SK-N-SH (cell line): ENCODE results near the gene MMAA. TPM values are rescaled to one million over a fixed set of nuclear protein-coding genes. Genes with fewer than 3 reads are reported as not detected.

Source experiments
- CTCF ChIA-PET: fragments of 300-600, 350-600 bp; formaldehyde crosslinking; extraction: SDS; loops from one replicate; lab custom pipeline; 2021; lab: Yijun Ruan, JAX
- POLR2A ChIA-PET: fragments of 350-600 bp; sonication (Branson Sonifier 250); formaldehyde crosslinking; extraction: SDS; loops from one replicate; lab custom pipeline; 2020; ENCODE audit warnings: antibody characterized with exemption, inconsistent platforms; lab: Yijun Ruan, JAX
- DNase-seq: peaks from one replicate; pipeline ENCODE4 v3.0.0; 2012
- H2AFZ ChIP-seq: fragments of 200-600 bp; sonication (generic); 2 replicates; pipeline ENCODE4 v1.8.1; 2016; ENCODE audit warnings: antibody characterized with exemption, mild to moderate bottlenecking, low read depth
- H3F3A ChIP-seq: fragments of 200-600 bp; sonication (generic); replicated peaks from 2 replicates; pipeline ENCODE3; 2016; ENCODE audit warnings: antibody characterized with exemption, mild to moderate bottlenecking; ENCODE audit not compliant: insufficient read depth
- H3K27ac ChIP-seq, 2 experiments: fragments of 200-500 bp in 1 of 2; fragments of 200-600 bp in 1 of 2; sonication (Bioruptor generic) in 1 of 2; sonication (generic), shearing (Covaris generic) in 1 of 2; 2 replicates each; pipeline versions ENCODE4 v1.5.1 to v1.6.1; 2014 to 2016; ENCODE audit warnings: low read depth in 2 of 2, inconsistent platforms in 1 of 2, low read length in 1 of 2, mild to moderate bottlenecking in 1 of 2, mixed read lengths in 1 of 2
- H3K27me3 ChIP-seq: fragments of 200-600 bp; sonication (generic), shearing (Covaris generic); 2 replicates; pipeline ENCODE4 v1.6.1; 2016; ENCODE audit warnings: mixed run types; ENCODE audit not compliant: insufficient read depth
- H3K36me3 ChIP-seq, 2 experiments: fragments of 200-500 bp in 1 of 2; fragments of 200-600 bp in 1 of 2; sonication (Bioruptor generic) in 1 of 2; sonication (generic) in 1 of 2; replicated peaks in 1 of 2; 2 replicates each; pipeline versions ENCODE3 to v1.5.1; 2014 to 2016; ENCODE audit warnings: low read length in 1 of 2, mild to moderate bottlenecking in 1 of 2; ENCODE audit not compliant: insufficient read depth in 2 of 2, control insufficient read depth in 1 of 2
- H3K4me1 ChIP-seq, 2 experiments: fragments of 200-500 bp in 1 of 2; fragments of 200-600 bp in 1 of 2; sonication (Bioruptor generic) in 1 of 2; sonication (generic), shearing (Covaris generic) in 1 of 2; 2 replicates each; pipeline versions ENCODE4 v1.5.1 to v1.6.1; 2014 to 2016; ENCODE audit warnings: low read depth in 1 of 2, low read length in 1 of 2, mixed run types in 1 of 2; ENCODE audit not compliant: insufficient read depth in 2 of 2, control insufficient read depth in 1 of 2
- H3K4me2 ChIP-seq: fragments of 200-600 bp; sonication (generic), shearing (Covaris generic); 2 replicates; pipeline ENCODE4 v1.6.1; 2017; ENCODE audit warnings: mixed run types
- H3K4me3 ChIP-seq, 2 experiments: fragments of 200-500 bp in 1 of 2; fragments of 200-600 bp in 1 of 2; sonication (Bioruptor generic) in 1 of 2; sonication (generic), shearing (Covaris generic) in 1 of 2; 2 replicates each; pipeline versions ENCODE4 v1.5.1 to v1.8.1; 2014 to 2016; ENCODE audit warnings: low read depth in 2 of 2, inconsistent platforms in 1 of 2, low read length in 1 of 2, mild to moderate bottlenecking in 1 of 2, mixed read lengths in 1 of 2, moderate library complexity in 1 of 2
- H3K79me2 ChIP-seq: fragments of 200-600 bp; sonication (generic); 2 replicates; pipeline ENCODE4 v1.8.1; 2017; ENCODE audit warnings: mild to moderate bottlenecking; ENCODE audit not compliant: insufficient read depth
- H3K9ac ChIP-seq: fragments of 200-600 bp; sonication (generic); 2 replicates; pipeline ENCODE4 v1.6.1; 2017; ENCODE audit warnings: mixed run types
- H3K9me2 ChIP-seq: fragments of 200-600 bp; sonication (generic); 2 replicates; pipeline ENCODE4 v1.6.1; 2017; ENCODE audit warnings: mixed run types
- H3K9me3 ChIP-seq: fragments of 200-600 bp; sonication (generic); 2 replicates; pipeline ENCODE4 v1.6.1; 2017; ENCODE audit warnings: mixed run types, mild to moderate bottlenecking, moderate library complexity
- H4K20me1 ChIP-seq: fragments of 200-600 bp; sonication (generic); 2 replicates; pipeline ENCODE4 v1.6.1; 2017; ENCODE audit warnings: mild to moderate bottlenecking, mixed run types; ENCODE audit not compliant: insufficient read depth
- CHD2 ChIP-seq: fragments of 150-350 bp; IDR thresholded peaks from 2 replicates; pipeline ENCODE4 v1.6.1; 2018; ENCODE audit warnings: low read length; ENCODE audit not compliant: partially characterized antibody
- CTCF ChIP-seq: fragments of 200-600 bp; sonication (generic); IDR thresholded peaks from 2 replicates; pipeline ENCODE4 v1.6.1; 2017; ENCODE audit warnings: antibody characterized with exemption, mild to moderate bottlenecking, moderate library complexity
- FOXM1 ChIP-seq: IDR thresholded peaks from 2 replicates; pipeline ENCODE4 v1.4.0; 2012; ENCODE audit warnings: low read depth, mild to moderate bottlenecking
- MXI1 ChIP-seq: IDR thresholded peaks from 2 replicates; pipeline ENCODE4 v1.6.1; 2012; ENCODE audit warnings: mild to moderate bottlenecking, low read depth, low read length, improper control_type of control experiment
- NFIC ChIP-seq: IDR thresholded peaks from 2 replicates; pipeline ENCODE4 v1.4.0; 2012; ENCODE audit warnings: borderline replicate concordance
- NRF1 ChIP-seq: IDR thresholded peaks from 2 replicates; pipeline ENCODE4 v1.6.1; 2012; ENCODE audit warnings: low read depth, mild to moderate bottlenecking, low read length
- RXRA ChIP-seq: IDR thresholded peaks from 2 replicates; pipeline ENCODE4 v1.4.0; 2012; ENCODE audit warnings: low read depth, mild to moderate bottlenecking, borderline replicate concordance
- USF1 ChIP-seq: IDR thresholded peaks from 2 replicates; pipeline ENCODE4 v1.4.0; 2012; ENCODE audit warnings: low read depth, borderline replicate concordance
- WGBS: methylation state at CpG from one replicate; pipeline ENCODE4 v1.1.6; 2017; ENCODE audit warnings: low lambda C conversion rate; 5-methylcytosine and 5-hydroxymethylcytosine counted together
- polyA plus RNA-seq, 3 experiments: library from polyadenylated mRNA; depleted of rRNA; stranded (reverse); fragments of >200 nt; gene quantifications; 2 replicates each; pipeline ENCODE4 v1.2.3, GENCODE V29; 2012
- TF ChIP-seq, protein P1 (sequence below): IDR thresholded peaks from 2 replicates; pipeline ENCODE4 v1.4.0; 2012; ENCODE audit warnings: low read depth, borderline replicate concordance

The MMAA gene
- polyA plus RNA-seq, 1 of the 3 experiments (the other 2 are of a cell fraction), result 2.2 TPM

DNA sequence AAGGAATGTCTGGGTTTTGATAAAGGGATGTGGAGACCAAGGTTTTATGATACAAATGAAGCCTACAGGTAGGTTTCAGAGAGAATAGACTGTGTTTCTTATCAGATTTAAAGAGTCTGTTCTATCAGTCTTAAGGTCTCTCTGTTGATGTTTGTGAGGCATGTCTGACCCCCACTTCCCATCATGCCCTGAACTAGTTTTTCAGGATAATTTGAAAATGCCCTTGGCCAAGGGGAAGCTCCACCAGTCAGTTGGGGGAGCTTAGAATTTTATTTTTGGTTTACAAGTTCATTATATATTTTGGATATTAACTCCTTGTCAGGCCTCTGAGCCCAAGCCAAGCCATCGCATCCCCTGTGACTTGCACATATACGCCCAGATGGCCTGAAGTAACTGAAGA, 79.3 kb downstream of the MMAA start (continued):
- no peak for TF ChIP-seq MXI1

- H3K9me3 ChIP-seq, result no peaks in the 10 kb centered on the region
- no peaks in the 10 kb centered on the region for H3K9me2 ChIP-seq
- no peak overlapping the region for H3K9ac ChIP-seq
- no peaks in the 10 kb centered on the region for H3K4me1 ChIP-seq
- H3F3A ChIP-seq, result no peaks in the 10 kb centered on the region
- POLR2A ChIA-PET, result no interaction called here
- CTCF ChIA-PET, result no interaction called here
- no peak overlapping the region for H2AFZ ChIP-seq
- no peak overlapping the region for H3K4me3 ChIP-seq
- H3K4me2 ChIP-seq, result no peak overlapping the region
- TF ChIP-seq NFIC (no peak), NRF1 (no peak), RXRA (no peak), CTCF (no peak), CHD2 (no peak), USF1 (no peak), FOXM1 (no peak)
- TF ChIP-seq, protein P1, sequence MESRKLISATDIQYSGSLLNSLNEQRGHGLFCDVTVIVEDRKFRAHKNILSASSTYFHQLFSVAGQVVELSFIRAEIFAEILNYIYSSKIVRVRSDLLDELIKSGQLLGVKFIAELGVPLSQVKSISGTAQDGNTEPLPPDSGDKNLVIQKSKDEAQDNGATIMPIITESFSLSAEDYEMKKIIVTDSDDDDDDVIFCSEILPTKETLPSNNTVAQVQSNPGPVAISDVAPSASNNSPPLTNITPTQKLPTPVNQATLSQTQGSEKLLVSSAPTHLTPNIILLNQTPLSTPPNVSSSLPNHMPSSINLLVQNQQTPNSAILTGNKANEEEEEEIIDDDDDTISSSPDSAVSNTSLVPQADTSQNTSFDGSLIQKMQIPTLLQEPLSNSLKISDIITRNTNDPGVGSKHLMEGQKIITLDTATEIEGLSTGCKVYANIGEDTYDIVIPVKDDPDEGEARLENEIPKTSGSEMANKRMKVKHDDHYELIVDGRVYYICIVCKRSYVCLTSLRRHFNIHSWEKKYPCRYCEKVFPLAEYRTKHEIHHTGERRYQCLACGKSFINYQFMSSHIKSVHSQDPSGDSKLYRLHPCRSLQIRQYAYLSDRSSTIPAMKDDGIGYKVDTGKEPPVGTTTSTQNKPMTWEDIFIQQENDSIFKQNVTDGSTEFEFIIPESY, result no peak
- no peak overlapping the region for H3K27ac ChIP-seq
- 79% methylated on average over 4 of the region's 4 CpGs for WGBS
- H3K36me3 ChIP-seq, result no peaks in the 10 kb centered on the region
- no peaks in the 10 kb centered on the region for H3K79me2 ChIP-seq
- H4K20me1 ChIP-seq, result no peaks in the 10 kb centered on the region
- no peak for DNase-seq
- H3K27me3 ChIP-seq, result no peaks in the 10 kb centered on the region
These were observed 84.8 kb downstream of the MMAA start for GRCh38 chr4:145703850-145704497.

- no peaks in the 10 kb centered on the region for H4K20me1 ChIP-seq
- H3K4me2 ChIP-seq, result no peak overlapping the region; the same call in 1 of the 2 replicates
- H3K36me3 ChIP-seq, result no peaks in the 10 kb centered on the region
- CTCF ChIA-PET, result interaction anchor here (0.7 kb wide), 1 partner anchor 14 kb away, joined by 4 read pairs; no protein-coding TSS in a partner anchor
- no peak overlapping the region for H2AFZ ChIP-seq
- TF ChIP-seq USF1, result no peak
- no peaks in the 10 kb centered on the region for H3K4me1 ChIP-seq
- POLR2A ChIA-PET, result interaction anchor here (0.6 kb wide), 1 partner anchor 59 kb away, joined by 3 read pairs; no protein-coding TSS in a partner anchor
- H3K9me2 ChIP-seq, result no peaks in the 10 kb centered on the region
- no peak for DNase-seq
- H3K27me3 ChIP-seq, result no peaks in the 10 kb centered on the region
- H3K79me2 ChIP-seq, result no peaks in the 10 kb centered on the region
- no peak overlapping the region for H3K9ac ChIP-seq
- H3K9me3 ChIP-seq, result no peaks in the 10 kb centered on the region
- no peak overlapping the region for H3K4me3 ChIP-seq
- H3F3A ChIP-seq, result no peaks in the 10 kb centered on the region
- H3K27ac ChIP-seq, result no peak overlapping the region
- 93% methylated on average over 1 of the region's 1 CpG for WGBS
These were observed 90.2 kb downstream of the MMAA start for GRCh38 chr4:145709336-145709735.

Other genes starting within 250 kb of the MMAA start
- 46.0 and 58.2 TPM in 2 replicates for gene SMAD1, start 137.5 kb upstream of the MMAA start, polyA plus RNA-seq (2012; rRNA removed)
- not detected in 2 replicates for gene C4orf51, start 60.8 kb downstream of the MMAA start, polyA plus RNA-seq (2012; rRNA removed)